HT1080 (cell line): ENCODE measurements around the gene MYMX. TPM values are rescaled to one million over a fixed set of nuclear protein-coding genes. Genes with fewer than 3 reads are reported as not detected.
A peak's percentile ranks its signal among the peaks of the same experiment; 100 is the strongest.
"Not testable (repeated sequence)": the region's sequence is repeated elsewhere in the genome, so short reads cannot be mapped to it uniquely, and the experiment has no call there.

Experiments used
- DNase-seq: peaks from one replicate; pipeline ENCODE4 v3.0.0-alpha.2; 2015; ENCODE audit warnings: low read depth
- polyA plus RNA-seq, 2 experiments: library from polyadenylated mRNA; depleted of rRNA; stranded (reverse); fragments of >200 nt; gene quantifications; 2 replicates each; pipeline ENCODE4 v1.2.3, GENCODE V29; 2015
- total RNA-seq: library from RNA; depleted of rRNA; stranded (reverse); fragments of >200 nt; shearing (Covaris generic); gene quantifications from 2 replicates; pipeline ENCODE4 v1.2.3, GENCODE V29; 2014; rRNA removed

The MYMX gene
- not detected in 2 replicates for total RNA-seq
- polyA plus RNA-seq (2015; cell fraction: cytosol; rRNA removed): not detected in 2 replicates
- polyA plus RNA-seq (2015; cell fraction: nucleus; rRNA removed): not detected in 2 replicates

GRCh38 chr6:44216677-44217331 lies at the start of gene MYMX:
TSS of gene MYMX (plus strand) at chr6:44216926. CDS start at chr6:44217472, 546 bp downstream.
- no peak for DNase-seq

- no peak for DNase-seq
Observed at GRCh38 chr6:44167567-44167966, 49.2 kb upstream of the MYMX start.

- DNase-seq: no peak
Observed at GRCh38 chr6:44169154-44169553, 47.6 kb upstream of the MYMX start.

GRCh38 chr6:44169886-44170570 lies 46.7 kb upstream of the MYMX start:
- DNase-seq: no peak

GRCh38 chr6:44171899-44172546 lies 44.7 kb upstream of the MYMX start:
- no peak for DNase-seq

- peak; percentile 69 for DNase-seq
Observed at GRCh38 chr6:44172731-44173500, 43.8 kb upstream of the MYMX start.

- DNase-seq: no peak
Observed at GRCh38 chr6:44176130-44176761, 40.5 kb upstream of the MYMX start.

GRCh38 chr6:44176762-44177509 lies 39.8 kb upstream of the MYMX start:
- DNase-seq: peak; percentile 31

GRCh38 chr6:44177691-44178423 lies 38.9 kb upstream of the MYMX start:
- DNase-seq: peak; percentile 92

GRCh38 chr6:44178424-44179071 lies 38.2 kb upstream of the MYMX start:
- no peak for DNase-seq

- peak; percentile 69 for DNase-seq
Observed at GRCh38 chr6:44179072-44179536, 37.6 kb upstream of the MYMX start.

GRCh38 chr6:44179648-44180047 lies 37.1 kb upstream of the MYMX start:
- no peak for DNase-seq

GRCh38 chr6:44180406-44180805 lies 36.3 kb upstream of the MYMX start:
- DNase-seq: no peak

GRCh38 chr6:44180886-44181285 lies 35.8 kb upstream of the MYMX start:
- DNase-seq: no peak

GRCh38 chr6:44181784-44182183 lies 34.9 kb upstream of the MYMX start:
- DNase-seq: not testable (repeated sequence)

- DNase-seq: no peak
Observed at GRCh38 chr6:44182911-44183390, 33.8 kb upstream of the MYMX start.

GRCh38 chr6:44183783-44184182 lies 32.9 kb upstream of the MYMX start:
- no peak for DNase-seq

GRCh38 chr6:44185356-44185755 lies 31.4 kb upstream of the MYMX start:
- not testable (repeated sequence) for DNase-seq
